ENCODE measurements around the gene IDH2.
"Not testable (repeated sequence)": the region's sequence is repeated elsewhere in the genome, so short reads cannot be mapped to it uniquely, and the experiment has no call there.

The IDH2 gene

DNA sequence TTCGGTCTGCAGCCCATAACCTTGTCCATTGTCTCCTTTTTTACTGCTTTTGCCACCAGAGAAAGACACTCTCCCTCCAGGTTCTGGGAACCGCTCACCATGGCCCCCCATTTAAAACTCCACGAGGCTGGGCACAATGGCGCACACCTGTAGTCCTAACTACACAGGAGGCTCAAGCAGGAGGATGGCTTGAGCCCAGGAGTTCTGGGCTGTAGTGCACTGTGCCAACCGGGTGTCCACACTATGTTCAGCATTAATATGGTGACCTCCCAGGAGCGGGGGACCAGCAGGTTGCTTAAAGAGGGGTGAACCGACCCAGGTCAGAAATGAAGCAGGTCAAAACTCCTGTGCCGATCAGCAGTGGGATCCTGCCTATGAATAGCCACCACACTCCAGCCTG is 28.0 kb upstream of the IDH2 start:
- Mint-ChIP-seq H3K4me3 (no peak overlapping the region), H3K36me3 (no peaks in the 10 kb centered on the region), H3K27me3 (peaks cover 6% of the 10 kb centered on the region), H3K9me3 (peaks cover 2% of the 10 kb centered on the region), H3K27ac (no peak overlapping the region), H3K4me1 (peaks cover 5% of the 10 kb centered on the region)
- no peak for ATAC-seq (ENCODE audit: low read depth)
- no peak for DNase-seq (ENCODE audit: low spot score in 2 of 2)

DNA sequence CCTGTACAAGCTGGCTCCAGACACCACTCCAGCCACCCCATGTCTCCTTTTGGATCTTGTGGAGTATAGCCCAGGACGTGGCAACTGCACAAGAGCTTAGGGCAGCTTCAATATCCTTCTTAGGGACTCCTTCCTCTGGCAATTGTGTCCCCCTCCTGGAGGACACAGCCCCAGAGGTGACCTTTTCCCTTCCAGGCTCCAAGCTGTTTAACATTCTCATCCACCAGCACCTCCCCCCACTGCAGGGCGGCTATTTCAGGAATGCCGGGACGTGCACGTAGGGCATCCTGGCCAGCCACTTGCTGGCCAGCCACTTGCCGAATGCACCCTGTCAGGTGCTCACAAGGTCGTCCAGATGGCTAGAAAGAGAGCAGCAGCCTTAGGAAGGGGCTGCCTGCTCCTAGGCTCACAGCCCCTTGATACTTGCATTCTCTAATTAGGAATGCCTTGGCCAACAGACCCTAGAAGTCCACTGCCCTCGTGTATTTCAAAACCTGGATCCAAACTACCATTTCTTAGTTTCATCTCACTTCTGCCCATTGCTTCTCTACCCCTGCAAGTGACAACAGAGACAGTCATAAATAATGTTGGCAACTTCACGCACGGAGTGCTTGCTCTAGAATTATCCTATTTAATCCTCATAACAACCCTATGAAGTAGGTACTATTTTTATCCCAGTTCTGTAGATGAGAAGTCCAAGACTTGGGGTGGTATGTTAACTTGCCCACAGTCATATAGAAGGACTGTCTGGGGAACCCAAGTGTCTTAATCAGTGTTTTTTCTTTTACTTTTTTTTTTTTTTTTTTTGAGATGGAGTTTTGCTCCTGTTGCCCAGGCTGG is 24.5 kb upstream of the IDH2 start:
- Mint-ChIP-seq H3K4me1 (peaks cover 4% of the 10 kb centered on the region), H3K27ac (no peak overlapping the region), H3K27me3 (peaks cover 4% of the 10 kb centered on the region), H3K9me3 (no peaks in the 10 kb centered on the region), H3K4me3 (no peak overlapping the region), H3K36me3 (no peaks in the 10 kb centered on the region)
- DNase-seq (ENCODE audit: low spot score in 2 of 2) (no peak), ATAC-seq (ENCODE audit: low read depth) (no peak)

DNA sequence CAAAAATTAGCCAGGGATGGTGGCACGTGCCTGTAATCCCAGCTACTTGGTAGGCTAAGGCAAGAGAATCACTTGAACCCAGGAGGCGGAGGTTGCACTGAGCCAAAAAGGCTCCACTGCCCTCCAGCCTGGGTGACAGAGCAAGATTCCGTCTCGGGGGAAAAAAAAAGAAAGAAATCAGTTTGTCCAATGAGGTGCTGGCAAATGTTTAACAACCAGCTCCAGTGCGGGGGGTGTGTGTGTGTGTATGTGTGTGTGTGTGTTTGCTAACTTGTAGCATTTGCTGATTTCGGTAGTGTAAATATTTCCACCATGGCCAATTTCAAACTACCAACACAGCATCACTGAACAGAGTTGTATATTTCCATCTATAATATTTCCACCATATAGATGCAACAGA is 23.8 kb upstream of the IDH2 start:
- H3K4me1 Mint-ChIP-seq = no peaks in the 10 kb centered on the region

DNA sequence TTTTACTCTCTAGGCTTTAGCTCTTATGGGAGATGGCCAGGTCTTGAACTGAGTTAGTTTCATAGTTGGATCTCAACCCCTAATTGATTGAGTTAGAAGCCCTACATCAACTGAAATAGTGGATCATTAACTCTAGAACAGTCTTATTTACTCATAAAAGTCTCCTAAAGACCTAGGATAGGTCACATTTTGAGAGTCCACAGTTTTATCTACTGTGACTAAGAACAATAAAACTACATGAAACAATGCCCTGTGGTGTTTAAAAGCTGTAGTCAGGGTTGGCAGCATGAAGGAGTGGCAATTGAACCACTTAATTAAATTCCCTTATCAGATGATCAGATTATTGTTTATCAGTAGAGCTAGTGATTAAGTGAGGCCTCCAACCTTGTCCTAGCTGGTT is 22.2 kb upstream of the IDH2 start:
- ATAC-seq (ENCODE audit: low read depth) = no peak
- Mint-ChIP-seq H3K27me3 (peaks cover 4% of the 10 kb centered on the region), H3K27ac (no peak overlapping the region), H3K4me3 (no peak overlapping the region), H3K36me3 (no peaks in the 10 kb centered on the region), H3K9me3 (no peaks in the 10 kb centered on the region), H3K4me1 (no peaks in the 10 kb centered on the region)
- no peak for DNase-seq (ENCODE audit: low spot score in 2 of 2)

More for the DNA sequence above, 23.8 kb upstream of the IDH2 start:
- H3K27ac Mint-ChIP-seq = no peak overlapping the region
- H3K36me3 Mint-ChIP-seq = no peaks in the 10 kb centered on the region
- H3K4me3 Mint-ChIP-seq = no peak overlapping the region
- peaks cover 4% of the 10 kb centered on the region for H3K27me3 Mint-ChIP-seq
- no peak for DNase-seq (ENCODE audit: low spot score in 2 of 2)
- no peak for ATAC-seq (ENCODE audit: low read depth)
- H3K9me3 Mint-ChIP-seq = no peaks in the 10 kb centered on the region

DNA sequence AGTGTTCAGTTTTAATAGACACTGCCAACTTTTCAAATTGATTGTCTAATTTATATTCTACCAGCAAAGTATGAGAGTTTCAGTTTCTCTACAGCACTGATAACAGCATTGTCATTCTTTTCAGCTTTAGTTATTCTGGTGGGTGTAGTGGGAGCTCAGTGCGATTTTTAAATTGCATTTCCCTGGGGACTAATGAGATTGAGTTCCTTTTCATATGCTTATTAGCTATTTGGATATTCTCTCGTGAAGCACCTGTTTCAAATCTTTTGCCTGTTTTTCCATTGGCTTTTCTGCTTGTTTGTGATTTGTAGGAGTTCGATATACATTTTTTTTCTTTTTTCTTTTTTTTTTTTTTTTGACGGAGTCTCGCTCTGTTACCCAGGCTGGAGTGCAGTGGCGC is 18.8 kb upstream of the IDH2 start:
- no peaks in the 10 kb centered on the region for H3K4me1 Mint-ChIP-seq
- H3K27me3 Mint-ChIP-seq = no peaks in the 10 kb centered on the region
- DNase-seq (ENCODE audit: low spot score in 2 of 2) (no peak), ATAC-seq (ENCODE audit: low read depth) (no peak)
- H3K36me3 Mint-ChIP-seq = no peaks in the 10 kb centered on the region
- H3K27ac Mint-ChIP-seq = no peak overlapping the region
- H3K4me3 Mint-ChIP-seq = no peak overlapping the region
- H3K9me3 Mint-ChIP-seq = no peaks in the 10 kb centered on the region

DNA sequence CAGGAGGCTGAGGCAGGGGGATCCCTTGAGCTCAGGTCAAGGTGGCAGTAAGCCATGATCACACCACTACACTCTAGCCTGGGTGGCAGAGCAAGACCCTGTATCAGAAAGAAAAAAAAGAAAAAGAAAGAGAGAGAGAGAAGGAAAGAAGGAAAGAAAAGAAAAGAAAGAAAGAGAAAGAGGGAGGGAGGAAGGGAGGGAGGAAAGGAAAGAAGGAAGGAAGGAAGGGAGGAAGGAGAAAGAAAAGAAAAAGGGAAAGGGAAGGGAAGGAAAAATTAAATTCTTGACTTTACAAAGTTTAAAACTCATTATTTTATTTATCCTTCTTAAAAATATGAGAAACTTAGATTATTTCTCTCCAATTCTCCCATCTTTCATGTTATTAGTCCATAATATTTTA is 17.1 kb upstream of the IDH2 start:
- Mint-ChIP-seq H3K27ac (no peak overlapping the region), H3K9me3 (no peaks in the 10 kb centered on the region), H3K36me3 (no peaks in the 10 kb centered on the region), H3K4me1 (no peaks in the 10 kb centered on the region), H3K27me3 (no peaks in the 10 kb centered on the region), H3K4me3 (no peak overlapping the region)
- no peak for DNase-seq (ENCODE audit: low spot score in 2 of 2)
- ATAC-seq (ENCODE audit: low read depth) = no peak

DNA sequence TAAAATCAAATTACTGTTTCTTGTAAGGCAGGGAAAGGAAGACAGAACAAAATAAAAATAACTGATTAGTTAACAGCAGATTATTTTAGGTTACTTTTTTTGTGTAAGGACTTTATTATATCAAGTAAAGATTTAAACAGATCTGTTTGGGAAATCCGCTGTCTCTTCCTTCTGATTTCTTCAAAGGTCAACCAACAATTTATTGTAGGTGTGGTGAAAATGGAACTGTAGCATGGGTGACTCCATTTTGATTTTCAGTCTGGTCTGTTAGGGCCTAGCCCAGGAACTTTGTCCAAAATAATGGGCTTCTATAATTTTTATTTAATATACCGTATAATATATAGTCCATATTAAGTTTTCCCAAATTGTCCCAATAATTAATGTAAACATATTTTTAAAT is 13.5 kb upstream of the IDH2 start:
- H3K27ac Mint-ChIP-seq = no peak overlapping the region
- DNase-seq (ENCODE audit: low spot score in 2 of 2) (no peak), ATAC-seq (ENCODE audit: low read depth) (no peak)
- H3K27me3 Mint-ChIP-seq = no peaks in the 10 kb centered on the region
- H3K9me3 Mint-ChIP-seq = peaks cover 1% of the 10 kb centered on the region
- no peaks in the 10 kb centered on the region for H3K4me1 Mint-ChIP-seq
- no peaks in the 10 kb centered on the region for H3K36me3 Mint-ChIP-seq
- no peak overlapping the region for H3K4me3 Mint-ChIP-seq

DNA sequence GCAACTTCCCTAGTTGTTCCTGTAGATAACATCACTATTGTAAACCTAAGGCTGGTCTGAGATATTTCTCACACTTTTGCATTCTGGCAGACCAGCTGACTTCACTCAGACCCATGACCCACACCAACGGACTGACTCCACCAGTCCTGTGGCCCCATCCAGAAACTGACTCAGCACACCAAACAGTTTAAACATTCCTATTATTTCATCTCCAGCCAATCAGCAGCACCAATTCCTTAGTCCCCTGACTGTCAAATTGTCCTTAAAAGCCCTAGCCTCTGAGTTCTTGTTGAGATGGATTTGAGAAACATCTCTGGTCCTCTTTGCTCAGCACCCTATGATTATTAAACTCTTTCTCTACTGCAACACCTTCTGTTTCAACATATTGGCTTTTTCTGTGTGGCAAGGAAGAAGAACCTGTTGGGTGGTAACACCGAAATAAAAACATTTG is 12.2 kb upstream of the IDH2 start:
- H3K9me3 Mint-ChIP-seq = peaks cover 1% of the 10 kb centered on the region
- H3K4me3 Mint-ChIP-seq = no peak overlapping the region
- H3K27me3 Mint-ChIP-seq = no peaks in the 10 kb centered on the region
- no peaks in the 10 kb centered on the region for H3K36me3 Mint-ChIP-seq
- no peaks in the 10 kb centered on the region for H3K4me1 Mint-ChIP-seq
- H3K27ac Mint-ChIP-seq = no peak overlapping the region
- ATAC-seq (ENCODE audit: low read depth) = no peak
- no peak for DNase-seq (ENCODE audit: low spot score in 2 of 2)

DNA sequence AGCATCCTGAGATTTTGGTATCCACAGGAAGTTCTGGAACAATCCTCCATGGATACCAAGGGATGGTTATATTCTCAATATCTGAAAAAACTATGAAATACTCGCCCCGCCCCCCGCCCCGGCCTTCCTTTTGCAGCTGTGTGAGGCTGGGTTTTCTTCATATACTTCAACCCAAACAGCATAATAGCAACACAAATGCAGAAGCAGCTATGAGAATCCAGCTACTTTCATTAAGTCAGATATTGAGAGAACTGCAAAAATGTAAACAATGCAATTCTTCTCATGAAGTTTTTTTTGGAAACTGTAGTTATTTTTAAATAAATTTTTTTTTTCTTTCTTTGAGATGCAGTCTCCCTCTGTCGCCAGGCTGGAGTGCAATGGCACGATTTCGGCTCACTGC is 10.9 kb upstream of the IDH2 start:
- no peaks in the 10 kb centered on the region for H3K4me1 Mint-ChIP-seq
- DNase-seq (ENCODE audit: low spot score in 2 of 2) = no peak
- no peak overlapping the region for H3K27ac Mint-ChIP-seq
- no peaks in the 10 kb centered on the region for H3K27me3 Mint-ChIP-seq
- no peak overlapping the region for H3K4me3 Mint-ChIP-seq
- ATAC-seq (ENCODE audit: low read depth) = no peak
- H3K36me3 Mint-ChIP-seq = no peaks in the 10 kb centered on the region
- peaks cover 1% of the 10 kb centered on the region for H3K9me3 Mint-ChIP-seq

DNA sequence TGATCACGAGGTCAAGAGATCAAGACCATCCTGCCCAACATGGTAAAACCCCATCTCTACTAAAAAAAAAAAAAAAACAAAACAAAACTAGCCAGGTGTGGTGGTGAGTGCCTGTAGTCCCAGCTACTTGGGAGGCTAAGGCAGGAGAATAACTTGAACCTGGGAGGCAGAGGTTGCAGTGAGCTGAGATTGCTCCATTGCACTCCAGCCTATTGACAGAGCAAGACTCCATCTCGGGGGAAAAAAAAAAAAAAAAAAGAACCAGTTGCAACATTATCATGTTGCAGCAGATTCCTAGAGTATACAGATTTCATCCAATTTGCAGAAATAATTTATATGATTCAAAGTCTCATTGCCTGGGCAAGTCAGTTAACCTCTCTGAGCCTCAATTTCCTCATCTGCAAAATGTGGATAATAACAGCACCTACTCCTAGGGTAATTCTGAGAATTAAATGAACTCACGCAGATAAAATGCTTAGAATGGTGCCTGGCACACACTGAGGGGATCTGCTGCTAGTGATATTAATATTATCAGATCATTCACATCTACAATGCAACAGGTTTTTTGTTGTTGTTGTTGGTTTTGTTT is 7.0 kb upstream of the IDH2 start:
- not testable (repeated sequence) for H3K9me3 Mint-ChIP-seq; H3K4me3 Mint-ChIP-seq; DNase-seq (ENCODE audit: low spot score in 2 of 2); H3K36me3 Mint-ChIP-seq; H3K27ac Mint-ChIP-seq; H3K4me1 Mint-ChIP-seq; H3K27me3 Mint-ChIP-seq; ATAC-seq (ENCODE audit: low read depth)

DNA sequence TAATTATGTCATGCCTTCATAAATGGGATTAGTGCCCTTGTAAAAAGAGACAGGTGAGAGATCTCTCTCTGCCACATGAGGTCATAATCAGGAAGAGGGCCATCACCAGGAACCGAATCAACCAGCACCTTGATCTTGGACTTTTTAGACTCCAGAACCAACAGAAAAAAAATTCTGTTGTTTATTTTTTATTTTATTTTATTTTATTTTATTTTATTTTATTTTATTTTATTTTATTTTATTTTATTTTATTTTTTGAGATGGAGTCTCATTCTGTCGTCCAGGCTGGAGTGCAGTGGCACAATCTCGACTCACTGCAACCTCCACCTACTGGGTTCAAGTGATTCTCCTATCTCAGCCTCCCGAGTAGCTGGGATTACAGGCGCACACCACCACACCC is 5.8 kb upstream of the IDH2 start:
- not testable (repeated sequence) for H3K36me3 Mint-ChIP-seq; H3K9me3 Mint-ChIP-seq; H3K27me3 Mint-ChIP-seq; ATAC-seq (ENCODE audit: low read depth); H3K4me1 Mint-ChIP-seq; H3K4me3 Mint-ChIP-seq; H3K27ac Mint-ChIP-seq; DNase-seq (ENCODE audit: low spot score in 2 of 2)

DNA sequence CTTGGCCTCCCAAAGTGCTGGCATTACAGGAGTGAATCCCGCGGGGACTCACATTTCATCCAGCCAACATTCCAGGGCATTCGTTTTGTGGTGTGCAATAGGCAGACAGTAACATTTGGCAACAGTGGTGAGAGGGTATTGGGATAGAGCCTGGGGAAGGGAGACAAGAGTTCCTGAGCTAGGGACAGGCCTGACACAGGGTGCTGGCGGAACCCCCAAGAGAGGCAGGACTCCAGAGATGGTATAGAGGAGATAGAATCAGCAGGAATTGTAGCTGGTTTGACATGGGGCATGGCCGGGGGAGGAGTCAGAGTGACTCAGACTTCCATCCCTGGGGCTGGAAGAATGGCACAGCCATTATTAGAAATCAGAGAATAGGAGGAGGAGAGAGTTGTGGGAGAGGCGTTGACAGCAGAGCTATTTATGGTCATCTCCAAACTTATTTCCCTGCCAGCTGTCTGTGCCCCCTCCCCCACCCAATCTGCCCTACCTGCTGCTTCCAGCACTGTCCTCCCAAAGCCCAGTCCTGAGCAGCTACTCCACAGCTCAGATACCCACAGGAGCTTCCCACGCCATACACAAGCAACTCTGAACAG is 4.4 kb upstream of the IDH2 start:
- H3K27me3 Mint-ChIP-seq = peaks cover 1% of the 10 kb centered on the region
- H3K4me1 Mint-ChIP-seq = peaks cover 7% of the 10 kb centered on the region
- H3K27ac Mint-ChIP-seq = no peak overlapping the region
- no peak overlapping the region for H3K4me3 Mint-ChIP-seq
- no peaks in the 10 kb centered on the region for H3K9me3 Mint-ChIP-seq
- no peak for ATAC-seq (ENCODE audit: low read depth)
- no peaks in the 10 kb centered on the region for H3K36me3 Mint-ChIP-seq
- DNase-seq (ENCODE audit: low spot score in 2 of 2) = no peak

DNA sequence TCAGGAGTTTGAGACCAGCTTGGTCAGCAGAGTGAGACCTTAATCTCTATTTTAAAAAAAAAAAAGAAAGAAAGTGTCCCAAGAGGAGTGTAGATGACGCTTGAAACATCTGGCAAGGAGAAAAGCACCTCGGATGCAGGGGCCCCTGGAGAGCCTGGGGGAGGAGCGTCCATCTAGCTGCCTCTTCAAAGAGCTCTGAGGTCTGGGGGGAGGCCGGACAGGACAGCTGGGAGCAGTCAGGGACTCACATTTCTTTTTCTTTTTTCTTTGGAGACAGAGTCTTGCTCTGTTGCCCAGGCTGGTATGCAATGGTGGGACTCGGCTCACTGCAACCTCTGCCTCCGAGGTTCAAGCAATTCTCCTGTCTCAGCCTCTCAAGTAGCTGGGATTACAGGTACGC is 3.3 kb upstream of the IDH2 start:
- H3K36me3 Mint-ChIP-seq = no peaks in the 10 kb centered on the region
- H3K27me3 Mint-ChIP-seq = peaks cover 1% of the 10 kb centered on the region
- DNase-seq (ENCODE audit: low spot score in 2 of 2) (no peak), ATAC-seq (ENCODE audit: low read depth) (no peak)
- H3K4me1 Mint-ChIP-seq = peaks cover 15% of the 10 kb centered on the region
- H3K9me3 Mint-ChIP-seq = no peaks in the 10 kb centered on the region
- H3K4me3 Mint-ChIP-seq = no peak overlapping the region
- no peak overlapping the region for H3K27ac Mint-ChIP-seq

DNA sequence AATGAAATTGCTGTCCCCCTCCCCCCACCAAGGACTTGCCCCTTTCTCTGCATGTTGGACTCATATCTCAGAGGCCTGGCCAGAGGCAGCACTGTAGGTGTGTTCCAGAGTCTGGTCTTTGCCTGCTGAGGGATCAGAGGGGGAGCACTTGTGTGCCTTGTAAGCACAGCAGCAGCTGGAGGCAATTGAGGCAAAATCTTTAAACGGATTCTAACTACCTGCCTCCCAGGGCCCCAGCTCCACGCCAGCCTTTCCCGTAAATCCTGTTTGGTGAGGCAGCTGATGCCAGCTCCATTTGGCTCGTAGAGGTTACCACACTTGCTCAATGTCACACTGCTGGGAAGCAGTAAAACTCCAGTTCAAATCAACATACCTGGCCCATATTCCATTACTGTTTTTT is 2.3 kb upstream of the IDH2 start:
- Mint-ChIP-seq H3K4me1 (peaks cover 23% of the 10 kb centered on the region), H3K27me3 (peaks cover 1% of the 10 kb centered on the region), H3K36me3 (no peaks in the 10 kb centered on the region), H3K4me3 (no peak overlapping the region), H3K9me3 (no peaks in the 10 kb centered on the region), H3K27ac (no peak overlapping the region)
- DNase-seq (ENCODE audit: low spot score in 2 of 2) (no peak), ATAC-seq (ENCODE audit: low read depth) (no peak)

Data from memory B cell (primary cell).